Non-pigmented ciliary epithelial cell (primary cell): ENCODE results near the gene EPB41L1.
"Not testable (repeated sequence)": the region's sequence is repeated elsewhere in the genome, so short reads cannot be mapped to it uniquely, and the experiment has no call there.

ENCODE experiments used
- DNase-seq: peaks from one replicate; pipeline ENCODE4 v3.0.0-alpha.2; 2010; ENCODE audit warnings: low read depth

The EPB41L1 gene

DNA sequence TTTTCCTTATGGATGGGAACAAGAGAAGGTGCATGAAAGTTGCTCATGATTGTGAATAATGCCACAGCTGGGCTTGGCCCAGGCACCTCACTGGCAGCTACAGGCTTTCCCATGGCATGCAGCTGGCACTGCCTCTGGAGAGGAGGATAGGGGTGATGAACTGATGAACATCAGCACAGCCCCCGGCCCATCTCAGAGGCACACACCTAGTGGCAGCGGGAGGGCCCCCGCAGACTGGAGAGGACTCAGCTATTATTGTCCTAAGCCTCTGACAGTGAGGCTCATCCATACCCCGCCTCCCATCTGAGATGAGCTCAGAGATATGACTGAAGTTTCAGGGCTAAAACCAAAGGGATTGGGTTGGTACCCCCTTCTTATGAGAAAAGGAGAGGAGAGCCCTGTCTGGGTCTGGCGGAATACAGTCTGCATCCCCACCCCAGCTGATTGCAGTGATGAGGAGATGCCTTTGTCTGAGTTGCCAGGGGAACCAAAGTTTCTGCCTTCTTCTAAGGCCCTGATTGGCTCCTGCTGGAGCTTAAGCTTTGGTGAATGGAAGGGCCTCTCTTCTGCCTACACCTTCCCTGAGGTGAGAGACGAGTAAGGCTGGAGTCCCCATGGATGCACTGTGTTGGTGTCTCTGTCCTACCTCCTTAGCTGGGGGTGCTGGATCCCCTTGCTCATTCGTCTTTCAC is 27.6 kb upstream of the EPB41L1 start:
- DNase-seq = no peak

DNA sequence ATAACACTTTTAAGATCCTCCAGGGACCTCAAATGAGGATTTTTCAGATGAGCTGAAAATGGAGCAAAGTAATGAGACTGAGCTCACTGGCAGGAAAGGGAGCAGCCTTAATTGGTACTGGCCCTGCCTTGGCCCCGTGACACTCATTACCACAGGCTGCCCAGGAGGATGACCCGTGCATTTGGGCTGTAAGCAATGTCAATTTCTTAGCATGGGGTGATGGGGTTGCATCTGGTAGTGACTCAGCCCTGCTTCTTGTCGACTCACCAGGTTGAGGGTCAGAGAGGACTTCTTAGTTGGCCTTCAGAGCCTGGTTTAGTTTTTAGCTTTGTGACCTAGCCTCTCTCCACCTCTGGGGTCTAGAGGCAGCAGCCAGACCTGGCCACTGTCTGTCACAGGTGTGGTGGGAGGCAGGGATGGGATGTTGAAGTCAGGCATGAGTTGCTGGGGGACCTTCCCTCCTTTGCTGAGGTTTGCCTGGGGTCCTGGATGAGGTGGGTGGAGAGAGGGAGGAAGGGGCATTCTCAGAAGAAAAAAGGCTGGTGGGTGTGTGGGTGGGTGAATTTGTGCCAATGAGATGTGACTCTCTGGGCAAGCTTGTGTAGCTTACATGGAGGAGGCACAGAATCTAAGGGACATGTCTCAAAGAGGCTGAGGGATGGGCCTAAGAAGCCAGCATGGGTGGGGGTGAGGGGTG is 25.9 kb upstream of the EPB41L1 start:
- no peak for DNase-seq

DNA sequence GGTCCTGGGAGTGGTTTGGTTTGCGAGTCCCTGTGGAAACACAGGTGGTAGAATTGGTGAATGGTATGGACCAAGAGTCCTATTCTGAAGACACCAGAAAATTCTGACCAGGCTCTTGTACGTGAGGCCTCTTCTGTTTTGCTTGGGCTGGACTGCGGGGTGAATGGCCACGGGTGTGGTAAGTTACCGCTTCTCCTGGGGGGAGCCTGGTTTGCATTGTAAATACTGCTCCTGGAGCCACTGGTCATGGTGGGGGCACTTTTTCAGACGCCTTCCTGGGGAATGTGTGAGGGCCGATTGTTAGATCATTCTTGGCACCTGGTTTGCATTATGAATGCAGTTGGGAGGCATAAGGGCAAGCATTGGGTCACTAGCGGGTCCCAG is 25.4 kb upstream of the EPB41L1 start:
- DNase-seq = no peak

DNA sequence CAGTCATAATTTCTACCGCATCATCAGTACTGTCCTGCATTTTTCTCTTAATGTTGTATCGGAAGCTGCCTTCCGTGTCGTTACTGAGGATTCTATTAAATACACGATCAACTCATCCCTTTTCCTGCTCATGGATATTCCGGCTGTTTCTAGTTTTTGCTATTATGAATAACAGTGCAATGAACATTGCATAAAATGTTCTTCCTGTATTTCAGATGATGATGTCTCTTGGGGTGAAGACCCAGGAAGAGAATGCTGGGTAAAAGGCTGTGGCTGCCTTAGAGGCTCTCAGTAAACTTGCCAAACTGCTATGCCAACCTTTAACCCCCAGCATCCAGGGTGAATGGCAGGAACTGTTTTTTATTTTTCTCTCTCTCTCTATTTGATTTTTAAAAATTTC is 24.1 kb upstream of the EPB41L1 start:
- DNase-seq = no peak

DNA sequence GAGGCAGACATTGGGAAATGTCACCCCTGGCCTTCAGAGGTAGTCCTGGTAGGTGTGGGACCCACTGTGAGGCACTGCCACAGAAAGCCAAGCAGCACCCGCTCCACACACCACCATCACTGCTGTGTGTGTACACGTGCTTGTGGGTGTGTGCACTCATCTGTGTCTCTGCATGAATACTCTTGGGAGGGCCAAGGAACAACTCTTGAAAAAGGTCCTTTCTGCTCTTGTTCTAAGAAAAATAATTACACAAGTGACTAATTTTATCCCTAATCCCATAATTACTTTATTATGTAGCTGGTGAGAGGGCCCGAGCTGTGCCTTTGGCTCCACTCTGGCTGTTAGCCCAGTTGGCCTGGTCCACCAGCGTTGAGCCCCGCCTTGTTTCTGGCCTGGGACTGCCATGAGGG is 21.7 kb upstream of the EPB41L1 start:
- DNase-seq = no peak

DNA sequence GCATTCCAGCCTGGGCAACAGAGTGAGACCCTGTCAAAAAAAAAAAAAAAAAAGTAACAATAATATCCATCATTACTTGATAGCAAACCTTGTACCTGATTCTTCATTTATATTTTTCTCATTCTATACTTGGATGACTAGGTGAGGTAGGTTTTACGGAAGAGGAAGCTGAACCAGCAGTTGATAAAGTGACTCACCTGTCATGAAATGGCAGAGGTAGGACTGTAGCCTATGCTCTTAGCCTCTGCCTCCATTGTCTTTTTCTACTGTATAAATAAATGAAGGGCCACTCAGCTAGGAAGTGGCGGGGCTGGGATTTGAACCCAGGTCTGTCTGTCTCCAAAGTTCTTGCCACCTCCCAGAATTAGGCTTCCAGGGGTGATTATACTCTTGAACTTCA is 20.7 kb upstream of the EPB41L1 start:
- no peak for DNase-seq

DNA sequence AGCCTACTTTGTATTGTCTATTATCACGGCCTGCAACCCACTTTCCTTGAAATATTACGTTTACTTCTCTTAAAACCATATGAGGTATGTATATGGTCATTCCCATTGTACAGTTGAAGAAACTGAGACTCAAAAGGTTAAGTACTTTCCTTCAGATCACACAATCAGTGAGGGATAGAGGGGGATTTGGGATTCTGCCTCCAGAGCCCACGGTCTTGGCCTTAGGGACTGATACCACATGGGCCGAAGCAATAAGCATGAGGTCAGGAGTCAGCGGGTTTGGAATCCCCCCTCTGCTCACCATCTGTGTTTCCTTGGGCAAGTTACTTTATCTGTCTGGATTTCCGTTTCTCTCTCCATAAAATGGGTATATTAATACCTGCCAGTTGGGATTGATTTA is 19.4 kb upstream of the EPB41L1 start:
- DNase-seq = no peak

DNA sequence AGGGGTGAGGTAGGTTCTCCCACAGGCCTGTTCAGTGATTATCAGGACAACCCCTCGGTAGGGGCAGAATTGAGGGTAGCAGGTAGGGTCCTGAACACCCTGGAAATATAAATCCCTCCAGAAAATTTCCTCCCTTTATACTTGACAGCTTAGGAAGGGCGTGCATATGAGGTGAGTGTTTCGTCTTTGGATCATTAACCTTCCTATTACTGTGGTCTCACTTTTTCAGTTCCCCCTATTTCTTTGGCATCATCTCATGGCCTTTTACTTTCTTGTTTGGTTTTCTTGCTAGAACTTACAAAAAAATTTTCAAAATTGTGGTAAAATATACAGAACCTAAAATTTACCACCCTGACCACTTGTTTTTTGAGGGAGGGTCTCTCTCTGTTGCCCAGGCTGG is 18.7 kb upstream of the EPB41L1 start:
- no peak for DNase-seq

DNA sequence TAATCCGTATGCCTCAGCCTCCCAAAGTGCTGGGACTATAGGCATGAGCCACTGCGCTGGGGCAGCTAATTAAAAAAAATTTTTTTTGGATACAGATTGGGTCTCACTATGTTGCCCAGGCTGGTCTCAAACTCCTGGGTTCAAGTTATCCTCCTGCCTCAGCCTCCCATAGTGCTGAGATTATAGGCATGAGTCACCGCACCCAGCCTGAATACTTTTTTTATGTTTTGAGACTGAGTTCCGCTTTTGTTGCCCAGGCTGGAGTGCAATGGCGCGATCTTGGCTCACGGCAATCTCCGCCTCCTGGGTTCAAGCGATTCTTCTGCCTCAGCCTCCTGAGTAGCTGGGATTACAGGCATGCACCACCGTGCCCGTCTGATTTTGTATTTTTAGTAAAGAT is 17.2 kb upstream of the EPB41L1 start:
- not testable (repeated sequence) for DNase-seq

DNA sequence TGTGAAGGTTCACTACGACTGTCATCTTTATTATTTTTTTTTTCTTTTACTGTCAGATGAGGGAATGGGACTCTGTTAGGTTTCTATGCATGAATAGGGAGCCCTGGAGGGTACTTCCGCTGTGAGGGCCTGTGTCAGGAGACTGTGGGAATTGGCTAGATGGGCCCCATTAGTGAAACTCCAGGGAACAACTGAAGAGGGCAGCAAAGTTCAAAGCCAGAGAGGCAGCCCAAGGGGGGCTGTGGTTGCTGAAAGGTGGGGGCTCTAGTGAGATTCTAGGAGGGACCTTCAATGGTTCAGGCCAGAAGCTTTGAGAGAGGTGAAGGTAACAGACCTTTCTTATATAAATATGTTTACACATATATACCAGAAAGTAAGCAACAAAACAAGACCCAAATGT is 13.2 kb upstream of the EPB41L1 start:
- DNase-seq = no peak

DNA sequence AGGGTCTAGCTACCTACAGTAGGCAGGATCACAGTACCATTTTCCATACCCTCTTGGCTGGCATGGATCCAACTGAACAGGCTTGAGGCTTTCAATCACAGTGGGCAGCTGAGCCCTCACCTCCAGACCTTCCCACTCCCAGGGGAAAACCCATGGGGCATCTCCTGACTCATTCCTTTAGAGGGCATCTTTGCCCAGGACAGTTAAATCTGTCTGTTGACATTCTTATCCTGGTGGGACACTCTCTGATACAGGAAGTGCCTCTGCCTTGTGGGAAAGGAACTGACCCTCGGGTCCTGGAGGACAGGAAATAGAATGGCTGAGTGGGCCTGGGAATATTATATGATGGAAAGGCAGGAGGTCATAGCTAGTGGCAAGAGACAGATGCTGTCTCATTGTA is 10.2 kb upstream of the EPB41L1 start:
- DNase-seq = no peak

DNA sequence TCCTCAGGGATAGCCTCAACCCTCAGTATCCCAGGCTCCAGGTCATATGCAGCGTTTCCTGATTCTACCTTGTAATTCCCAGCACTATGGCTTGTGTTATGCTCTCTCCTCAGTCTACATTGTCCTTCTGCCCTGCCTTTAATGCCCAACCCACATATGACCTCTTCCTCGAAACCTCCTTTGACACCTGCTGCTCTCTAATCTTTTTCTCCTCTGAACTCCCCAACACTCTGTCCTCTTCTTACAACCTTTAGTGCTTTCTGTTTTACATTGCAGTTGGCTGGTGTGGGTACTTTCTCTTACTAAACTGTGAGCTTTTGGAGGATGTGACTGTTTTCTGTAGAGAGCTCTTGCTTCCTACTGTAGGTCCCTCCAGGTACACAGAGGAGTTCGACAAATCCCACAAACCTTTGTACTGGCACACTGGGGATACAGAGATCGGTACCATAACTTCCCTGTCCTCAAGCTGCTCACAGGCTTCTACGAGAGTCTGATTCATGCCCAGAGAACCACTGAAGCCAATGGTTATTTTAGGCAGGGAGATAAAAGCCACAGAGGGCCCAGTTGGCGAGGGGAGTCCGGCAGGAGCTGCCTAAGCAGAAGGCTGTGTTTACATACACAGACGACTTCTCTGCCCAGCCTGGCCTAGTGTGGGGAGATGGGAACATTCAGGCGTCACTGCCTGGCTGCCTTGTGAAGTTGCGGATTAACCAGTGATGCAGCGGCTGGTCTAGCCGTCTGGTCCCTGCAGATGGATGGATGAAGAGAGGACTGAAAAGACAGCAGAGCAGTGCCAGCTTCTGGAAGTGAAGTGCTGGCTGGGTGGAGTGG is 8.4 kb upstream of the EPB41L1 start:
- no peak for DNase-seq

DNA sequence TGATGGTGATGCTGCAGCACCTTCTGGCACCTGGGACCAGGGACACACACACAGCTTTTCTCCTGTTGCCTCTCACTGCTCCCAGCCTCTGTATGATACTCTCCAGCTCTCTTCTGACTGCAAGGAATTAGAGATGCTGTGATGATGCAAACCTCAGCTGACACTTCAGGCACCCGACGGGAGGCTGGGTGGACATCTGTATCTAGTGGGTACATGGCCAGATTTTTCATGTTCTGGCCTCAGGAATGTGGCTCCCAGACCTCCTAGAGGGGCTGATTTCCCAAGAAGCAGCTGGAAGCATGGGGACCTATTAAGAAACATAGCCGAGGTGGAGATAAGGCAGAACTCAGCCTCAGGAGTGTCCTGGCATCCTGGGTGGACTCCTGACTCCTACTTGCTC is 6.8 kb upstream of the EPB41L1 start:
- DNase-seq = no peak

DNA sequence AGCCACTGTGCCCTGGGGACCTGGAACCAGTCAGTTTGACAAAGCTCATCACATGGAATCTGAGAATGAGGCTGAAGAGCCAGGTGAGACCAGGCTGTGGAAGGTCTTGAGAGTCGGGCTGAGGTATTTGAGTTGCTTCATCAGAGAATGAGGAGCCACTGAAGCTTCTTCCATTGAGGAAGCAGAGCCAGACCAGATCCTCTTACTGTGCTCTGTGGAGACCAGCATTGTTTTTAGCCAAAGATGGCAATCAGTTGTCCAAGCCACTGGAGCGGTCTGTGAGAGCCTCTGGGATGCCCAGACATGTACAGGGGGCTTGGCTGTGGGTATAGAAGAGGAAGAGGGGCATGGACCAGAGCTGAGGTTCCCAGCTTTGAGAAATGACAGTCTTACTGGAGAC is 6.1 kb upstream of the EPB41L1 start:
- no peak for DNase-seq

DNA sequence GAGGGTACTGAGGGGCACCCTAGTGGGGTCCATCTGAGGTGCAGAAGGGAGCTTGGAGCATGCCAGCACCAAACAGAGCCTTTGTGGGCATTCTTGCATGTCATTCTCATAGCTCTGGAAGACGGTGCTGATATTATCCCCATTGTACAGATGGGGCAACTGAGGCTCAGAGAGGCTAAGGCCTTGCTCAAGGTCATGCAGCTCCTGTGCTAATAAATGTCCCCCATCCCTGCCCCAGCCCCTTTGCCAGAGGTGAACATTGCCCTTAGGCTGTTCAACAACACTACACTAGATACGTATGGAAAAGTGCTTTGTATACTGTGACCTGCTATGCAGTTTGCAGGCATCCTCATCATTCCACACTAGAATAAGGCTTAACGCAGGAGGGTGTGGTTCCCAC is 5.5 kb upstream of the EPB41L1 start:
- no peak for DNase-seq

DNA sequence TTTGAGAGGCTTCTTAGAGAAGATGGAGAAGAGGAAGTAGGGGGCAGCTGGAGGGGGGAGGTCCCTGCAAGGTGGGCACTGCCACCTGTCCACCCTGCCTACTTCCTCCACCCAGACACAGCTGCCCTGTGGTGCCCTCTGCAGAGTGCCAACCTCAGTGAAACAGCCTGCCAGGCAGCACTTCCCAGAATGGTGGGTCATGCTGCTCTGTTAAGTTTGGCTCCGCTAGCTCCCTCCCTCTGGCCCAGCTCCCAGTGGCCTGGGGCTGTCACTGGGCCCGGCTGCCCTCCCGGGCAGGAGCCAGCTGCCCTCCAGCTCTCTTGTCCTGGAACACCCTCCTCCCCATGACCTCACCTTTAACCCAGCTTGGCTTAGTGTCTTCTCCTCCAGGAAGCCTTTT is 5.1 kb upstream of the EPB41L1 start:
- no peak for DNase-seq

DNA sequence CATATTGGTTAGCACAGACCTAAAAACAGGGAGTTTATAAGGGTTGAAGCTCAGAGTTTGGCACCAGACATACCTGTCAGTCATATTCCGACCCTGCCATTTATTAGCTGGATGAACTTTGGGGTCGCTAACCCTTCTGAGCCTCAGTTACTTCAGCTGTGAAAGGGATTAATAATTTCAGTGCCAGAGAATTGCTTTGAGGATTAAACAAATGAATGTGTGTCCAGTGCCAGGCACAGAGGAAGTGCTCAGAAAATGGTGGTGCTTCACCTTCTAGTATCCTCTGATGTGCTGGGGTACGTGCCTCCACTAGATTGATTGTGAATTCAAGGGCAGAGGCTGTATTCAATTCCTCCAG is 4.1 kb upstream of the EPB41L1 start:
- no peak for DNase-seq

DNA sequence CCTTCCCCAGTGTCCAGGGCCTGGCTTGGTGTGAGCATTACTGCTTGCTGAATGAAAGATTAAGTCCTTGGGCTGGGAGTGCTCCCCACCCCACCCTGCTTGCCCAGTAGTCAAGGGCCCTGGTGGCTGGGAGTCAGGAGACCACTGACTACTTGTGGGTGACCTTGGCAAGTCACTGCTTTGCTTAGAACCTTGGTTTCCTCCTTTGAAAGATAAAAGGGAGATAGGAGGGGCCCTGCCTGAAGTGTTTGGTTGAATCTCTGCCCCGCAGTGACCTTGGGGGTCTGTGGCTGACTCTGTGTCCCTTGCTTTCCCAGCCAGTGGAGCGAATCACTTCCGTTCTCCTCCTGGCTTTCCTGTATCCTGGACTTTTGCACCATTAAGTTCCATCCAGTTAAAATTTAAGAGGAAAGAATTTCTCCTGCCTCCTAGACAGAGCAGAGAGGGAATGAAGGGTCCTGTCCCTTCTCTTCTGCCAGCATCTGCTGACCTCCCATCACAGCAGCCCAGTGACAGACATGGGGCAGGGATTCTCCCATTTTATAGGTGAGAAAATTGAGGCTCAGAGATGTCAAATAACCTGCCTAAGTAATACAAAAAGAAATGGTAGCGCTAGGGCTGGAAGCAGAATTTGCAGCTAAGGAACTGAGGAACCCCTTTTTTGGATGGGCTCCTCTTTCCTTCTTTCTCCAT is 3.5 kb upstream of the EPB41L1 start:
- DNase-seq = no peak

DNA sequence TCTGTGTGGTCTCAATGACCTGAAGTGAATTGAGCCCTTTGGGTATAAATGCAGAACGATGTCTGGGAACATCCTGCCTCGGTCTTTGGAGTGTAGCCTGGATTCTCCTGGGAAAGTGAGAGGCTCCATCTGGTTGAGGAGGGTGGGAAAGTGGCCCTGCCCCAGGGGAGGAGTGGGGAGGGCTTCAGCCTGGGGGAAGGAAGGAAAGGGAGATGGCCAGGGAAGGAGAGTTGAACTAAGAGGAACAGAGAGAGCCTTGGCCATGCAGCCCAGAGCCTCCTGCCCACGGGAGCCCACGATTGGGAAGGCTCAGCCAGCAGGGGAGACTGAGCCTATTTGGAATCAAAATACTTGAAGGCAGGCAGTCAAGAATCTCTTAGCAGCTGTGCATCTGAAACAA is 2.3 kb upstream of the EPB41L1 start:
- no peak for DNase-seq

DNA sequence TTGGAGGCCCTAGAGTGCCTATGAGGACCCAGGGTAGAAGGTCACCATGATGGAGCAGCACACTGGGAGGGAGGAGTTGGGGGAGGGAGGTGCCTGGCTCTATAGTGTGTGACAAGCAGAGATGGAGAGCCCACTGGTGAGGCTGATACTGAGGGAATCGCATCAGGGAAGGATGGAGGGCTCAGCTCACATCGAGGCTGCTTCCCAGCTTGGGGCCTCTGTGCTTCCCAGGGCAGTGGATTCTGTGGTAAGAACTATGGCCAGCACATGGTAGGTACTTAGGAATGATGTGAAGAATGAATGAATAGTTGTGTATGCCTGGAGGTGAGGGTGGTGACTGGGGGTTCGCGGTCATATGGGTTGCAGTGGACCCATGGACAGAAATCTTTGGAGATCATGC is 1.3 kb upstream of the EPB41L1 start:
- no peak for DNase-seq

DNA sequence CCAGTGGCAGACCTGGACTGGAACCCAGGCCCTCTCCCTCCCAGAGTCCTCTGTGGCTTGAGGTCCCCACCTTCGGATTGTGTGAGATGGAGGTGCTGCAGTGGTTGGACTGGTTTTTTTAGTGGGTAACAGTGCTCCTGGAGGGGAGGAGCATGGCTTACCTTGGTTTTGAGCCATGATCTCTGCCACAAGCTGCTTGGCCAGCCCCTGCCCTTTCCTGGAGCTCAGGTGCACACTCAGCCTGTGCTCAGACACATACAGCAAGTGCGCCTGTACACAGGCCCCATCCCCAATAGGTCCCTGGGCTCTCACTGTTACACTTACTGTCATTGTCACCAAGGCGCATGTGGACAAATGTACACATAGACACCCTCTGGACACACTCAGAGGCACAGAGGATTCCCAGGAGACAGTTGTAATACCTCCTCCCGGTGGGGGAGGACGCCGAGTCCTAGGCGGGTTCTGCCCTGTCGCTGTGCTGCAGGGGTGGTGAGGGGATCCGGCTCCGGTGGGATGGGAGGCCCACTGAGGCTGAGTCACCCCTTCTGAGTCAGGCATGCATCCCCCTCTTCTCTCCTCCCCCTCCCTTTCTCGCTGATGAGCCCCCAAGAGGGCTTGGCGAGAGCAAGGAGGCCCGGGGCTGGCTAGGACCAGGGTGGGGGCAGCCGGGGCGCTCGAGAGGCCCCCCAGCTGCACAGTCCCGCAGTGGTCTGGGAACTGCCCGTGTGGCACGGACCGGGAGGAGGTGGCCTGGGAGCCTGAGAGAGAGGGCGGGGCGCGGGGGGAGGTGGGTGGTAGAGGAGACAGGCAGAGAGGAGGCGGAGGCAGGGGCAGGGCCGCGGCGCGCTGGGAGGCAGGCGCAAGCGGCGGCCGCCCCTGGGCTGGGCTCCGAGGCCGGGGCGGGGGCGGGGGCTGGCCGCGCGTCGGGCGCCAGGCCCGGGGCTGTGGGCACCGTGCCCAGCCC is 522 bp upstream of the EPB41L1 start:
- DNase-seq = no peak

DNA sequence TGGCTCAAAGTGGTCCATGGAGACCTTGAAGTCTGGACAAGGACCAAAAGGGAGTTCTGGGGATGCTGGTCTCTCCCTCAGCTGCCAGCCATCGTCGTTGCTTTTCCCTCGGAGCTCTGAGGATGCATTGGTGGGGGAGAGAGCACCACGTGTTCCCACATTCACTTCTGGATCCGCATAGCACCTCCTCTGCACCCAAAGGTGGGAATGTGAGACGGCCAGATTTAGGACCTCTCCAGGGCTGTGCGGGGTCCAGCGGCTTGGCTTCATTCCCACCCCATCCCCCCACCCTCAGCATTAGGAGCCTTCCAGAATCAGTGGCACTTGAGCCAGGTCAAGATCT is 1.1 kb downstream of the EPB41L1 start:
- no peak for DNase-seq
